ENCODE measurements around the gene TFB1M.

DNA sequence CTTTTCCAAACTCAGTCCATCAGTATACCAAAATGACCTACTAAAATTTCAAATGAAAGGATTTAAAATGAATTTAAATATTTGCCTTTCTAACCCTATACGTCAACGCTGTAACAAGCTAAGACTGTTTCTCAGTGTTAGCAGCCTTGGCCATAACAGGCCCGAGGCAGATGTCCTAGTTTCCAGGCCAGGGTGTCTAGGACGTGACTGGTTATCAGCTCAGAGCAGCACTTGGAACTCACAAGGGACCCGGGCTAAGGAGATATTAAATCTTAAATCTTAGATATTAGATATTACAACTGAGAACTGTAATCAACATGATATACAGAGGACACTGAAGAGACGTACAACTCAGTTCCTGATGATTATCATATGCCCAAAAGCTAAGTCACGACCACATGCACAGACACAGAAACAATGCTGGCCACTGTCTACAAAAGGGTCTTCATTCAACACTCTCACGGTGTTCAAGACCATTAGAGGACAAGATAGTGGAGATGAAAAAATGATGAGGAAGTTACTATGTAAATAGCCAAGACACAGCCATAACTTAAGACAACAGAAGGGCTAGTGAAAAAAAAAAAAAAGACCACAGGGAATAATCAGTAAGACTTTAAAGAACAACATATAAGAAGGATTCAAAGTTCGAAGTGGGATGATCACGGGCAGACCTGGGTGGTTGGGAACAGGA is 50.8 kb downstream of the TFB1M start, which contains the start of gene CLDN20:
- TF ChIP-seq POLR2A (IDR thresholded peaks at IDR 0.05; ENCODE audit: low read depth, low read length) = no peak
- TF ChIP-seq, protein P1, sequence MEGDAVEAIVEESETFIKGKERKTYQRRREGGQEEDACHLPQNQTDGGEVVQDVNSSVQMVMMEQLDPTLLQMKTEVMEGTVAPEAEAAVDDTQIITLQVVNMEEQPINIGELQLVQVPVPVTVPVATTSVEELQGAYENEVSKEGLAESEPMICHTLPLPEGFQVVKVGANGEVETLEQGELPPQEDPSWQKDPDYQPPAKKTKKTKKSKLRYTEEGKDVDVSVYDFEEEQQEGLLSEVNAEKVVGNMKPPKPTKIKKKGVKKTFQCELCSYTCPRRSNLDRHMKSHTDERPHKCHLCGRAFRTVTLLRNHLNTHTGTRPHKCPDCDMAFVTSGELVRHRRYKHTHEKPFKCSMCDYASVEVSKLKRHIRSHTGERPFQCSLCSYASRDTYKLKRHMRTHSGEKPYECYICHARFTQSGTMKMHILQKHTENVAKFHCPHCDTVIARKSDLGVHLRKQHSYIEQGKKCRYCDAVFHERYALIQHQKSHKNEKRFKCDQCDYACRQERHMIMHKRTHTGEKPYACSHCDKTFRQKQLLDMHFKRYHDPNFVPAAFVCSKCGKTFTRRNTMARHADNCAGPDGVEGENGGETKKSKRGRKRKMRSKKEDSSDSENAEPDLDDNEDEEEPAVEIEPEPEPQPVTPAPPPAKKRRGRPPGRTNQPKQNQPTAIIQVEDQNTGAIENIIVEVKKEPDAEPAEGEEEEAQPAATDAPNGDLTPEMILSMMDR (IDR thresholded peaks at IDR 0.05; ENCODE audit: extremely low read depth in 1 of 2, insufficient read depth in 1 of 2, low read depth in 1 of 2, low read length in 2 of 2) = no peak
- TF ChIP-seq MAX (IDR thresholded peaks at IDR 0.05; ENCODE audit: insufficient read depth, insufficient read length) = no peak
- TF ChIP-seq EZH2 (IDR thresholded peaks at IDR 0.05; ENCODE audit: borderline replicate concordance, low read depth, low read length, severe bottlenecking) = no peak
- TF ChIP-seq MYC (IDR thresholded peaks at IDR 0.05; ENCODE audit: low read depth, low read length) = no peak
- TF ChIP-seq POLR2AphosphoS5 (IDR thresholded peaks at IDR 0.05; ENCODE audit: insufficient read depth, low read depth, low read length) = no peak
- TF ChIP-seq JUN (IDR thresholded peaks at IDR 0.05; ENCODE audit: borderline replicate concordance, insufficient read depth, insufficient read length, low read depth) = no peak
- no peak for TF ChIP-seq GATA2 (IDR thresholded peaks at IDR 0.05; ENCODE audit: insufficient read depth, insufficient read length, low read depth, low read length)

Data from endothelial cell of umbilical vein (primary cell).